ENCODE results near the gene PCBP4.

The PCBP4 gene

GRCh38 chr3:51970606-51971300 is 3.5 kb upstream of the PCBP4 start:
- DNase-seq = no peak

DNA sequence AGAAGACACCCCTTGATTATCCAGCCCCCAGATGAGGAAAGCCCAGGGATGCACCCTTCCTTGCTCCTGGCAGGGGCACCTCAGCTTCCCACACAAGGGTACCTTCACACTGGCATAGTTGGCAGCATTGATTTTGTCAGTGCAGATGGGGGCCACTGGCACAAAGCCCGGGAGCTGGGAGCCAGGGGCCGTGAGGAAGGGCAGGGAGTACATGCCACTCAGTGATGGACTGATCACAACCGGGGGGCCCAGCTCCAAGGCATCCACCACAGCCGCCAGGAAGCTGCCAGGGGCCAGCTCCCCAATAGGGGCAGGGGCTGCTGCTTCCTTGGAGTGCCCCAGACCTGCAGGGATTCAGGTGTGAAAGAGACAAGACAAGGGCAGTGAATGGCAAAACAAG is 2.6 kb upstream of the PCBP4 start:
- DNase-seq = no peak

- no peak for DNase-seq
These were observed 1.8 kb upstream of the PCBP4 start for GRCh38 chr3:51968883-51969678.

DNA sequence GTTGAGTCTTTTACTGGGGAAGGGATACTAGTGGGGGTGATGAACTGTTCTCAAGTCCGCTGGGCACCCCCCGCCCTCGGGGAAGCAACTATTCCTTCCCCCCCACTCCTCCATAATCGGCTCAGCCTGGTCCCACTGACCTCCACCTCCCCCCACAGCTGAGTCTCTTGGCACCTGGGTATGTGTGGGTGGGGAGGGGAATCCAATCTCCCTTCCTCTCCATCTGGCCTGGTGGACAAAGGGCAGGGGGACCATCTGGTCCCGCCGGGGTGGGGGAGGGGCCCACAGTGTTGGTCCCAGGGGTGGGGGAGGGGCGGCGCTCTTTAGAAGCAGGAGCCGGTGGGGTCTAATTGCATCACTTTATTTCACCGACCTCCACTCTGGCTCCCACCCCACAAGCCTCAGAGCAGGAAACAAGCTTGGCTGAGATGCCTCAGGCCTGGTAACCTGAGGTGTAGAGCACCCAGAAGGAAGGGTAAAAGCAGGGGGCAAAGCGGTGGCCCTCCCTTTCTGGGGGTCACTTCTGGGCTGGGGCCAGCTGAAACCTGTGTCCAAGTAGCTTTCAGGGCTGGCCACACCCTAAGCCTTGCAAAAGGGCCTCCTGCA is 1.0 kb upstream of the PCBP4 start:
- no peak for DNase-seq

DNA sequence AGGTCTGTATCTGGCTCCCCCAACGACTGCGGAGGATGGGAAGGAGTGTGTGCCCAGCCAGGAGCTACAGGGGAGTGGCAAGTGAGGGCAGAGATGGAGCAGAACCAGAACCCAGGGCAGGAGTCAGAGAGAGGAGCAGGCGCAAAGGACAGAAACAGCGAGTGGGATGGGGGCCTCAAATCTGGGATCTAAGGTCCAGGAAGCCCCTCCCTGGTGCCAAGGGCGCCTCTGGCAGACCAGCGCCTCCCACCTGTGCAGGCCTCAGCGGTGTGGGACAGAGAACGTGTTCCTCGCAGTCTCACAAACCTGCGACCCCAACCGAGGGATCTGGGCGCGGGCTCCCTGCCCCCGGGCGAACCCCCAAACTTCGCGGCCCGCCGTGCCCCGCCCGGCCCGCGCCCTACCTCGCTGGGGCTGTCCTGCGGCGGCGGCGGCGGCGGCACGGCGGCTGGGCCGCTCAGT is 301 bp downstream of the PCBP4 start:
- no peak for DNase-seq

- no peak for DNase-seq
These were observed 768 bp downstream of the PCBP4 start for GRCh38 chr3:51966486-51966885.

DNA sequence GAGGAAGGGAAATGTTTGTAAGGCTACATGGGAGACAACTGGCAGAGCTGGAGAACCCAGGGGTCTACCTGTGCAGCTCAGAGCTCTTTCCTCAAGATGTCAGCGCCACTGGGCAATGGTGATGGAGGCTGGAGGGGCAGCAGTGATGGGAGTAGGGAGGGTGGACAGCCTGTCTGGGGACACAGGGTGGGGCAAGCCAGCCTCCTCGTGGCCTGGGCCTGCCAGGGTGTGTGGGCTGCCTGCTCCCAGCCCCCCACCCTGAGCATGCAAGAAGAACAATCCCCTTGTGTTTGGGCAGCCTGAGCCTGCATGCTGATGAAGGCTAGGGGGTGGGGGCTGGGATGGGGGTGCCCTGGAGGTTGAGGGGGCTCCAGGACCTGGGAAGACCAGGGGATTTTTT is 1.2 kb downstream of the PCBP4 start:
- no peak for DNase-seq

GRCh38 chr3:51964521-51964920 is 2.7 kb downstream of the PCBP4 start:
- DNase-seq = no peak

DNA sequence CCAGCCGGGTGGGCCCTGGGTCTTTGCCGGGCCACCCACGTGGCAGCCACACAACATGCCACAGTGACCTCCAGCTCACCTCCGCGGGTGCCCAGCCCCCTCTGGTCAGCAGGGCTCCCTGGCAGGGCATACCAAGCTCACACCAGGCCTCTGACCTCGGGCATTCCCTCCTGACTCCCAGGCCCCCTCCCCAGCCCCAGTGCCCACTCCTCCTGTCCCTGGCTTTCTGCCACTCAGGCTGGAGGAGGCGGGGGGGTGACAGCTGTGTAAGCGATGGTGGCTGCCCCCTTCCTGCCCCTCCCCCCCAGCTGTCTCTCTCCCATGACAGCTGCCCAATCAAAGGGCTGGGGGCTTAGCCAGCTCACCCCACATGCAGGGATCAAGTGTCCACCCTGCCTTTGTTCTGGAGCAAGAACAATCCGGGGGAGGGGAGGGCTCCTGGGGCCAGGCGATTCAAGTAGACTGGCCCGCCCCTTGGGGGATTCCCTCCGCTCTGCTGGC is 3.3 kb downstream of the PCBP4 start:
- peak; percentile 36 for DNase-seq

DNA sequence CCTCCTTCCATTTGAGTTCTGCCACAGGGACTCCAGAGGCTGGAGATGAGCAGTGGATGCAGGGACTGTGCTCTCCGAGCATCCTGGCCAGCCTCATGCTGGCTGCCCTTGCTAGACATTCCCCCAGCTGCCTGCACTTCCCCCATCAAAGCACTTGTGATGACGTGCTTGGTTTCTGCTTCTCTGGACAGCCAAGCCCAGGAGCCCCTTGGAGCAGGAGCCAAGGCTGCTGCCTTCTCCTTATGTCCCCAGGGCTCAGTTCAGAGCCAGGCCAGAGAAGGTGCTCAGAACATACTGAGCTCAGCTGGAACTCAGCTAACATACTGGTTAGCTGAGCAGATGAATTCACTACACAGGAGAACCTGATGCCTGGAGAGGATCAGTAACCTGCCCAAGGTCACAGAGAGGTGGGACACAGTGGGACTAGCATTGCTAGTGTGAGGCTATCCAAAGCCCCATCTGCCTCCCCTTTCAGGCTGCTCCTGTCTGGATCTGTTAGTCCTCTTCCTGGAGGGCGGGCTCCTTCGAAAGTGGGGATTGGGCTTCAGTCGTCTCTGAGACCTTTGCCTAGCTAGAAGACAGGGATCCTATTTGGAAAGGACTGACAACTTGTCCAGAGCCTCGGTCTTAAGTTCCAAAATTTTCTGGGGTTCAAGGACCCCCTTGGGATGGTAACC is 4.3 kb downstream of the PCBP4 start:
- DNase-seq = no peak

- DNase-seq = no peak
These were observed 5.4 kb downstream of the PCBP4 start for GRCh38 chr3:51961602-51962569.

DNA sequence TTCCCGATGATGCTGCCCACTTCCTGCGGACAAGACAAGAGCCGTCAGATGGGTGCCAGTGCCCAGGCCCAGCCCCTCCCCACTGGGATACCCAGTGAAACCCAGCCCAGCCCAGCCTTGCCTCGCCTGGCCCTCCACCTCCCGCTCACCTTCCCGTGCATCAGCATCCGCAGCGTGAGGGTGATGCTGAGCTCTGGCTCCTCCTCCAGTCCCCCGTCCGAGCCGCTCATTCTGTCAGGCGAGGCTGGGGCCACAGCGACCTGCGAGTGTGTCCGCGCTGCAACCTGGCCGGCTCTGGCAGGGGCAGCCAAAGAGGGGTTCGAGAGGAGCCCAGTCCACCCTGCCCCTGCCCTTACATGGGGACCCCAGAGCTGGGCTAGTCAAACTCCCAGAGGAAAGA is 6.2 kb downstream of the PCBP4 start:
- DNase-seq = no peak

GRCh38 chr3:51960386-51960785 is 6.9 kb downstream of the PCBP4 start:
- no peak for DNase-seq

DNA sequence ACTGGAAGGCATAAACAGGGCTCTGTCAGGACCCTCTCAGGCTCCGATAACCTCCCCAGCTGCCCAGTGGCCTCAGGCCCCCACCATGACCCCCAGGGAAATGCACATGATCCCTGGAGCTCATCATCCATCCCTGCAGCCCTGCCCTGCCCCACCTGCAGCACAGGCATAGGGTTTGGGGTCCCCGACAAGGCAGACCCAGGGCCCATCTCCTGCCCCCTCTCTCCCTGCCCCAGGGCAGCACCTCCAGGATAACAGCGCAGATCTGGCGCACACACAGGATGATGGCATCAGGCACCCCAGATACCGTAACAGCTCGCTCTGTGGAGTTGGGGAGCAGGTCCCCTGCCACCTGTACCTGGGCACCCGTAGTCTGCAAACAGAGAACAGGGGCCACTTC is 7.6 kb downstream of the PCBP4 start:
- DNase-seq = no peak

DNA sequence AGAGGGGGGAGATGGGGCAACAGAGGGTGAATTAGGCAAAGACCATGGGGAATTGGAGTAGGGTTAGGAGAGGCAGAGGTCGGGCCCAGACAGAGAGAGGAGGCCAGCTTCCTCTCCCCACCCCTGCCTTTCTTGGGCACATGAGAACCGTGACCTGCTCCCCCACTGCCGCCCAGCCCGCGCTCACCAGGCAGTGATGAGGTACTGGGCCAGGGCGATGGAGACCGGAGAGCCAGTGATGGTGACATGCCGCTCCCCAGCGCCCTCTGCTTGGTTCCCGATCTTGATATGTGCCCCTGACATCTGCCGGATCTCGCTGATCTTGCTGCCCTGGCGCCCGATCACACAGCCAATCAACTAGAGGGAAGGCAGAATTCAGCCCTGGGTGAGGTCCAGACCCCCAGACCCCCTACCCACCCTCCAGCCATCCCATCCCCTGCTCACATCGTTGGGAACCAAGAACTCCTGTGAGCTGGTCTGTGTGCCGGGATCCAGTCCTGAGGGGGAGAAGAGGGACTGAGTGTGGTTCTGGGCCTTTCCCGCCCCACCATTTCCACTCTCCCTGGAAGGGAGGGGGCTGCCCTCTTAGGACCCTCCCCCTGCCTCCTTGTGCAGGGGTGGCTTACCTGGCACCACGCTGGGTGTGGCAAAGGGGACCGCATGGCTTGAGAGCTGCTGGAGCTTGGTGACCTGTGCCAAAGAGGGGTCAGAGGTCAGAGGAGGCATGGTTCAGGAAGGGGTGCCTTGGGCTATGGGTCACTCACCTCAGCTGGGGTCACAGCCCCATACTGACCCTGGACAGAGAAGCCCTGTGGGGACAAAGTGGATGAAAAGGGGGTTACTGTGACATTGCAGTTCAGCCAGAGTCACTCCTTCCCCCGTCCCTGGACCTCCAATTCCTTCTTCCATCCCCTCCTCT is 8.4 kb downstream of the PCBP4 start:
- no peak for DNase-seq

DNA sequence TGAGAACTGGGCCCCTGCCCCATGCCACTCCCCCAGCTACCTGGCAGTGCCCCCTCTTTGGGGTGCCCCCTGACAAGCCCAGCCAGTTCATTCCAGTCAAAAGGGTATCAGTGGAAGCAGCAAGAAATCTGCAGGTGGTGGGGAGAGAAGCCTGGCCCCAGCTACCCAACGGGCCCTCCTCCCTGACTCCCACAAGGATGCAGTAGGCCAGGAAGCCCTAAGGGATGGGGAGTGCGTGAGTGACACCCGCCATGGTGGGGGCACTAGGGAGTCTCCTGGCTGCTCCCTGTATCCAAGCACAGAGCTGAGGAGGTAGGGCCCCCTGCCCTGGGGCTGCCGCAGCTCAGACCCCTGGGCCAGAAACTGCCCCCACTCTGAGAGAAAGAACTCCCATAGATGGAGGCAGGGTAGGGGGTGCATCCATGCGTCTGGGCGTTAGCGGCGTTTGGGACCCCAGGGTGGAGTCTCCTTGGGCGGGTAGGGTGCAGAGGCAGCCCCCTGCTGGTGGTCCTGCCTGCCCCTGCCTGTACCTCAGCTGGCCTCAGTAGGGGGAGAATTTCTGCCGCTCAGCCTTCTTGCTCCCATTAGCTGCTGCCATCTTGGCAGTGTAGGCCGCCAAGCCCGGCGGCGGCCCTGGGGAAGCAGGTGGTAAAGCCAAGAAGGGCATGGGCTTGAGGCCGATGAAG is 9.6 kb downstream of the PCBP4 start:
- no peak for DNase-seq

GRCh38 chr3:51955893-51956770 is 11.1 kb downstream of the PCBP4 start:
- no peak for DNase-seq

- no peak for DNase-seq
These were observed 11.9 kb downstream of the PCBP4 start, which contains the start of gene GPR62 for GRCh38 chr3:51955175-51955892. GPR62 (plus strand) TSS chr3:51955381; CDS start chr3:51955653, 272 bp downstream.

Measured in COR-L47 (cell line).